Liver (tissue), 9 donors: ENCODE results near the gene SRSF3. TPM values are rescaled to one million over a fixed set of nuclear protein-coding genes. Genes with fewer than 3 reads are reported as not detected.

Source experiments
- DNase-seq: peaks from one replicate; pipeline ENCODE4 v3.0.0-alpha.2; 2017; ENCODE audit warnings: low spot score
- H3K27ac ChIP-seq, 2 donors: one replicate each; pipeline ENCODE4 v1.7.0; 2013; ENCODE audit warnings: inconsistent platforms in 2 of 2, low read length in 2 of 2, control low read depth in 1 of 2, low read depth in 1 of 2, mild to moderate bottlenecking in 1 of 2
- H3K27me3 ChIP-seq, 4 donors: one replicate each; pipeline versions ENCODE4 v1.6.1 to v1.7.0; 2013; ENCODE audit warnings: low read length in 3 of 4, inconsistent platforms in 1 of 4, mild to moderate bottlenecking in 1 of 4, moderate library complexity in 1 of 4; ENCODE audit not compliant: control insufficient read depth in 4 of 4, insufficient read depth in 4 of 4
- H3K36me3 ChIP-seq, 4 donors: one replicate each; pipeline versions ENCODE4 v1.6.1 to v1.7.0; 2013; ENCODE audit warnings: low read length in 3 of 4, mild to moderate bottlenecking in 3 of 4, low read depth in 1 of 4, moderate library complexity in 1 of 4; ENCODE audit not compliant: control insufficient read depth in 4 of 4, insufficient read depth in 3 of 4
- H3K4me1 ChIP-seq, 4 donors: one replicate each; pipeline versions ENCODE4 v1.6.1 to v1.7.0; 2013; ENCODE audit warnings: low read length in 3 of 4, mild to moderate bottlenecking in 3 of 4, moderate library complexity in 1 of 4; ENCODE audit not compliant: control insufficient read depth in 4 of 4, insufficient read depth in 4 of 4
- H3K4me3 ChIP-seq, 3 donors: one replicate each; pipeline versions ENCODE4 v1.6.1 to v1.7.0; 2013; ENCODE audit warnings: low read length in 3 of 3, control low read depth in 1 of 3, low read depth in 1 of 3, mild to moderate bottlenecking in 1 of 3
- H3K9ac ChIP-seq, 2 donors: one replicate each; pipeline ENCODE4 v1.7.0; 2013; ENCODE audit warnings: low read length in 2 of 2, mild to moderate bottlenecking in 2 of 2, moderate library complexity in 2 of 2, control low read depth in 1 of 2, low read depth in 1 of 2
- H3K9me3 ChIP-seq, 4 donors: one replicate each; pipeline versions ENCODE4 v1.6.1 to v1.7.0; 2013; ENCODE audit warnings: low read length in 3 of 4; ENCODE audit not compliant: control insufficient read depth in 4 of 4
- ATF3 ChIP-seq: IDR thresholded peaks from 2 replicates; pipeline ENCODE4 v1.6.1; 2016; ENCODE audit warnings: antibody characterized with exemption
- CTCF ChIP-seq: fragments of 150-350 bp; IDR thresholded peaks from 2 replicates; pipeline ENCODE4 v1.5.1; 2017; ENCODE audit warnings: improper control_type of control experiment, low read depth, low read length; ENCODE audit not compliant: missing input control
- EGR1 ChIP-seq, 2 donors: IDR thresholded peaks; 2 replicates each; pipeline ENCODE4 v1.6.1; 2016 to 2018; ENCODE audit warnings: antibody characterized with exemption in 2 of 2, low read depth in 2 of 2
- FOXA1 ChIP-seq: IDR thresholded peaks from 2 replicates; pipeline ENCODE4 v1.6.1; 2016; ENCODE audit warnings: antibody characterized with exemption
- FOXA2 ChIP-seq: IDR thresholded peaks from 2 replicates; pipeline ENCODE4 v1.6.1; 2016; ENCODE audit warnings: antibody characterized with exemption
- GABPA ChIP-seq, 2 donors: IDR thresholded peaks in 1 of 2; conservative IDR thresholded peaks in 1 of 2; 2 replicates each; pipeline ENCODE4 v1.6.1; 2016; ENCODE audit warnings: antibody characterized with exemption in 2 of 2, mild to moderate bottlenecking in 1 of 2, moderate library complexity in 1 of 2
- HNF4A ChIP-seq, 2 donors: conservative IDR thresholded peaks; 2 replicates each; pipeline ENCODE4 v1.6.1; 2016; ENCODE audit warnings: antibody characterized with exemption in 2 of 2, mild to moderate bottlenecking in 2 of 2
- HNF4G ChIP-seq: IDR thresholded peaks from 2 replicates; pipeline ENCODE4 v1.6.1; 2016; ENCODE audit warnings: antibody characterized with exemption
- JUND ChIP-seq, 2 donors: IDR thresholded peaks; 2 replicates each; pipeline ENCODE4 v1.6.1; 2016; ENCODE audit warnings: antibody characterized with exemption in 2 of 2
- MAX ChIP-seq: IDR thresholded peaks from 2 replicates; pipeline ENCODE4 v1.6.1; 2016; ENCODE audit warnings: antibody characterized with exemption
- NR2F2 ChIP-seq: IDR thresholded peaks from 2 replicates; pipeline ENCODE4 v1.6.1; 2016; ENCODE audit warnings: antibody characterized with exemption
- RAD21 ChIP-seq, 2 donors: IDR thresholded peaks; 2 replicates each; pipeline ENCODE4 v1.6.1; 2016; ENCODE audit warnings: antibody characterized with exemption in 2 of 2, mild to moderate bottlenecking in 2 of 2
- REST ChIP-seq: IDR thresholded peaks from 2 replicates; pipeline ENCODE4 v1.6.1; 2016; ENCODE audit warnings: antibody characterized with exemption, mild to moderate bottlenecking
- RXRA ChIP-seq, 2 donors: IDR thresholded peaks; 2 replicates each; pipeline ENCODE4 v1.6.1; 2017 to 2018; ENCODE audit warnings: antibody characterized with exemption in 2 of 2, mild to moderate bottlenecking in 1 of 2
- SP1 ChIP-seq: IDR thresholded peaks from 2 replicates; pipeline ENCODE4 v1.6.1; 2018; ENCODE audit warnings: antibody characterized with exemption, mild to moderate bottlenecking
- TAF1 ChIP-seq: conservative IDR thresholded peaks from 2 replicates; pipeline ENCODE4 v1.6.1; 2016; ENCODE audit warnings: antibody characterized with exemption, mild to moderate bottlenecking
- YY1 ChIP-seq: IDR thresholded peaks from 2 replicates; pipeline ENCODE4 v1.6.1; 2016; ENCODE audit warnings: antibody characterized with exemption, mild to moderate bottlenecking
- ZBTB33 ChIP-seq: IDR thresholded peaks from 2 replicates; pipeline ENCODE4 v1.6.1; 2016; ENCODE audit warnings: antibody characterized with exemption
- WGBS: extraction: QIAGEN DNeasy Blood & Tissue Kit; methylation state at CpG from one replicate; pipeline ENCODE4 v1.1.7; 2013; 5-methylcytosine and 5-hydroxymethylcytosine counted together
- polyA plus RNA-seq, 2 donors: library from polyadenylated mRNA; stranded (reverse) in 1 of 2; unstranded in 1 of 2; fragments of 200-250 nt in 1 of 2; fragments of >200 nt in 1 of 2; fragmentation: Nextera tagmentation in 1 of 2; extraction: Ambion mirVana in 1 of 2; gene quantifications; one replicate each; pipeline versions ENCODE4 v1.2.1 to v1.2.3, GENCODE V29; 2013 to 2015
- total RNA-seq, 2 donors: library from RNA; depleted of rRNA; stranded (reverse); fragments of >200 nt; gene quantifications; one replicate each; pipeline ENCODE4 v1.2.3, GENCODE V29; 2014
- donor health status: healthy.
- donor health status: healthy.
- donor health status: healthy.
- donor health status: healthy.
- donor health status: healthy.

The SRSF3 gene
- total and polyA plus RNA-seq, 4 donors, result 62.8 to 103 (median 101) TPM

- Histone ChIP-seq H3K9me3 (no peaks in the 10 kb centered on the region), H3K27ac (no peak overlapping the region), H3K9ac (no peak overlapping the region), H3K4me3 (no peak overlapping the region), H3K27me3 (no peaks in the 10 kb centered on the region), H3K4me1 (peaks cover 20 to 48% (median 43%) of the 10 kb centered on the region in 4 donors), H3K36me3 (no peaks in the 10 kb centered on the region)
- no peak for DNase-seq
- TF ChIP-seq TAF1, result no peak
- TF ChIP-seq ZBTB33, result no peak
- no peak for TF ChIP-seq REST
- no peak for TF ChIP-seq NR2F2
- no peak for TF ChIP-seq RXRA (IDR thresholded peaks at IDR 0.05)
- TF ChIP-seq YY1, result no peak
- no peak for TF ChIP-seq FOXA1
- TF ChIP-seq GABPA (IDR thresholded peaks at IDR 0.05 in 1 of 2, conservative IDR thresholded peaks at IDR 0.05 in 1 of 2), result no peak
- 91% methylated on average over 11 of the region's 11 CpGs for WGBS
Observed at GRCh38 chr6:36639171-36639808, 45.1 kb downstream of the SRSF3 start.

GRCh38 chr6:36641543-36641942 is 47.4 kb downstream of the SRSF3 start:
- H3K9ac ChIP-seq, result no peak overlapping the region
- 41% methylated on average over 3 of the region's 3 CpGs for WGBS
- peak; percentile 92 to 96 for TF ChIP-seq HNF4A (conservative IDR thresholded peaks at IDR 0.05)
- TF ChIP-seq RAD21 (IDR thresholded peaks at IDR 0.05), result no peak
- no peak for TF ChIP-seq ATF3
- TF ChIP-seq JUND (IDR thresholded peaks at IDR 0.05), result no peak
- TF ChIP-seq CTCF, result no peak
- TF ChIP-seq FOXA1, result no peak
- no peak for TF ChIP-seq EGR1 (IDR thresholded peaks at IDR 0.05; ENCODE audit: low read depth in 2 of 2)
- no peak for TF ChIP-seq YY1
- peak; percentile 35 for TF ChIP-seq NR2F2
- TF ChIP-seq HNF4G, result peak; percentile 79
- peak; percentile 54 for TF ChIP-seq SP1
- TF ChIP-seq TAF1, result no peak
- no peak for TF ChIP-seq REST
- peak; percentile 53 for TF ChIP-seq MAX
- TF ChIP-seq FOXA2, result no peak
- no peak for TF ChIP-seq GABPA (IDR thresholded peaks at IDR 0.05 in 1 of 2, conservative IDR thresholded peaks at IDR 0.05 in 1 of 2)
- TF ChIP-seq RXRA (IDR thresholded peaks at IDR 0.05), result peak; percentile 73 to 78

More at GRCh38 chr6:36641543-36641942, 47.4 kb downstream of the SRSF3 start:
- Histone ChIP-seq H3K27me3 (no peaks in the 10 kb centered on the region), H3K4me3 (no peak overlapping the region), H3K4me1 (peaks cover 16 to 44% (median 42%) of the 10 kb centered on the region in 4 donors), H3K9me3 (no peaks in the 10 kb centered on the region), H3K36me3 (no peaks in the 10 kb centered on the region), H3K27ac (peak overlapping the region in 1 of 2 donors; percentile 14)
- DNase-seq, result no peak
